Uterus (tissue), 2 donors: ENCODE results near the gene TPM1.

Source experiments
- CTCF ChIP-seq, 4 experiments: fragments of 200-600 bp in 2 of 4; fragments of 450-650 bp in 2 of 4; sonication (generic) in 2 of 4; IDR thresholded peaks; one replicate each; pipeline ENCODE4 v1.5.1; 2016 to 2019; ENCODE audit warnings: antibody characterized with exemption in 4 of 4, mild to moderate bottlenecking in 2 of 4, moderate library complexity in 1 of 4
- POLR2A ChIP-seq, 2 donors: fragments of 450-650 bp; IDR thresholded peaks; one replicate each; pipeline ENCODE4 v1.6.1; 2016; ENCODE audit warnings: antibody characterized with exemption in 2 of 2, mild to moderate bottlenecking in 1 of 2, moderate library complexity in 1 of 2

DNA sequence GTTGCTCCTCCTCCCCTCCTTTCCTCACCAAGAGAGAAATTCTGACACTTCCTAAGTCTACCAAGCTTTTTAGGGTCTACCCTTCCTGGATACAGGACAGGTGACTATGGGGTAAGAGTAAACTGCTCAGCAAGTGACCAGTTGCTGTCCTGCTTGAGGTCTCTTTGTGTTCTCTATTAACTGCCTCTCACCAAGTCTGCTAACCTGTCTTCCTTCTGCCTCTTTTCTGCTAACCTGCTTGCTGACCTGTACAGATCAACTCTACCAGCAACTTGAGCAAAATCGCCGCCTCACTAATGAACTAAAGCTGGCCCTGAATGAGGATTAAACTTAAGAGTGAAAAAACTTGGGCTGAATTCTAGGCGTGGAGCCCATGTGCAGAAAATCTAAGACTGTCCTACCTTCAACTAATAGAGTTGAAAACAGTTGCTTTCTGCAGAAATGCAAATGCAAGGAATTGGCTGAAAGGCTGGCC, 27.1 kb downstream of the TPM1 start:
- no peak for TF ChIP-seq CTCF (IDR thresholded peaks at IDR 0.05)
- no peak for TF ChIP-seq POLR2A (IDR thresholded peaks at IDR 0.05)
